ENCODE data around the gene ZBTB14.
A peak's percentile ranks its signal among the peaks of the same experiment; 100 is the strongest.

Gene ZBTB14, protein sequence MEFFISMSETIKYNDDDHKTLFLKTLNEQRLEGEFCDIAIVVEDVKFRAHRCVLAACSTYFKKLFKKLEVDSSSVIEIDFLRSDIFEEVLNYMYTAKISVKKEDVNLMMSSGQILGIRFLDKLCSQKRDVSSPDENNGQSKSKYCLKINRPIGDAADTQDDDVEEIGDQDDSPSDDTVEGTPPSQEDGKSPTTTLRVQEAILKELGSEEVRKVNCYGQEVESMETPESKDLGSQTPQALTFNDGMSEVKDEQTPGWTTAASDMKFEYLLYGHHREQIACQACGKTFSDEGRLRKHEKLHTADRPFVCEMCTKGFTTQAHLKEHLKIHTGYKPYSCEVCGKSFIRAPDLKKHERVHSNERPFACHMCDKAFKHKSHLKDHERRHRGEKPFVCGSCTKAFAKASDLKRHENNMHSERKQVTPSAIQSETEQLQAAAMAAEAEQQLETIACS

DNA sequence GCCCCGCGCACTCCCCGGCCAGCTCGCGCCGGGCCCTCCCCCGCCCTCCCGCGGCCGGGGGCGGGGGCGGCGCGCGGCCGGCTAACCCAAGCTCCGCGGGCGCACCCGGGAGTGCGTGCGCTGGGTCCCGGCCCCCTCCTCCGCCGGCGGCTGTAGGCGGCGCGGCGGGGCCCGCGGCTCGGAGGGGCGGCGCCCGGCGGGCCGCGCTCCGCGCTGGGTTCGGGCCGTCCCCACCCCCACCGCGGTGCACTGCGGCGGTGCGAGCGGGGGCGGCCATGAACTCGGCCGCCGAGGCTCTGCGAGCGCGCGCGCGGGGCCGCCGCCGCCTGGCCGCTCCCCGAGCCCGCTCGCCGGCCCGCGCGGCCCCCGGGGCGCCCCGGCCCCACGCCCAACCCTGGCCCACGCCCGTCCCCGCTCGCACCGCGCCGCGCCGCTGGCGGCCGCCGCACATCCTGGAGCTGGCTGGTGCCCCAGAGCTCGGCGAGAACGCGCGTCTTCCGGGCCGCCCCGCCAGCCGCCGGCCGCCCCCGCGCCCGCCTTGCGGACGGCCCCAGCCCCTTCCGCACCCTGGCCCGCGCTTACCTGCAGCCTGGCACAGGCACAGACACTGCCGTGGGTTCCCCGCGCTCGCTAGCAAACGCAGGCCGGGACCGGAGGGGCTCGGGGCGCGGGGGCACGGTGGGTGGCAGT, at the start of gene ZBTB14:
TSS of gene ZBTB14 (minus strand) at position 496 of the 690 bp plus-strand sequence. CDS start 2,480 bp downstream, outside the sequence.
- DNase-seq: peak; percentile 68 to 70

- no peak for DNase-seq
Observed at GRCh38 chr18:5339202-5339834, 43.8 kb upstream of the ZBTB14 start.

DNA sequence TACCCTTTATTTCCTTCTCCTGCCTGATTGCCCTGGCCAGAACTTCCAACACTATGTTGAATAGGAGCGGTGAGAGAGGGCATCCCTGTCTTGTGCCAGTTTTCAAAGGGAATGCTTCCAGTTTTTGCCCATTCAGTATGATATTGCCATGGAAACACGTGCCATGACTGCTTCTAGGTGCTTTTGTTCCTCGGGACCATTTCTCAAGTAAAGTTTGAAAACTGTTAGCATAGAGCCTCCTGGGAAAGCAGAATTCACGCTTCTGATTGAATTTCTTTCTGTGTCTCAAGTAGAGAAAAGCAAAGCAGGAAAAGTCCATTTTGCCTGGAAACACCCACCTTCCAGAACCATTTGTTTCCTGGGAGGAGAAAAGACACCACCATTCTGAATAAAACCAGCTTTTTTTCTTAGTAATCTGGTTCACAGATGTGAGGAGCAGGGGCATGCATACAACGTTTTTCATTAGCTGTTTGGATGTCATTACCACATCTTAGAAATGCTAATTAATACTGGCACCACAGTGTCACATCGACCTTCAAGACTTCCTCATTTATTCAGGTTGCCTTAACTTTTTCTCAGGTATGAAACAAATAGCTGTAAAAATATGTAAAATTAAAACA, 39.0 kb upstream of the ZBTB14 start:
- DNase-seq: no peak

- DNase-seq: no peak
Observed at GRCh38 chr18:5318061-5318700, 22.7 kb upstream of the ZBTB14 start.

- DNase-seq: no peak
Observed at GRCh38 chr18:5317186-5317585, 21.7 kb upstream of the ZBTB14 start.

GRCh38 chr18:5315838-5316237, 20.3 kb upstream of the ZBTB14 start:
- no peak for DNase-seq

- no peak for DNase-seq
Observed at GRCh38 chr18:5311301-5311989, 15.9 kb upstream of the ZBTB14 start.

- no peak for DNase-seq
Observed at GRCh38 chr18:5309888-5310470, 14.5 kb upstream of the ZBTB14 start.

DNA sequence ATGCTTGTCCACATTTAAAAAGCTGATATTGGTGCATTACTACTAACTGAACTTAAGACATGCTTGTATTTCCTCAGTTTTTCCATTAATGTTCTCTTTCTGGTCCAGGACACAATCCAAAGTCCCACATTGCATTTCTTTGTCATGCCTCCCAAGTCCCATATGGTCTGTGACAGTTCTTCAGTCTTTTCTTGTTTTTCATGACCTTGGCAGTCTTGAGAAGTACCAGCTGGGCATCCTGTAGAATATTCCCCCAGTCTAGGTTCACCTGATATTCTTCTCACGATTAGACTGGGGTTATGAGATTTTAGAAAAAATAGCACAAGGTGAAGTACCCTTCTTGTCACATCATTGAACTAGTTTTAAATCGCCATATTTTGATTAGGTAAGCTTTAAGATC, 10.3 kb upstream of the ZBTB14 start:
- no peak for DNase-seq

- DNase-seq: no peak
Observed at GRCh38 chr18:5304232-5304631, 8.7 kb upstream of the ZBTB14 start.

DNA sequence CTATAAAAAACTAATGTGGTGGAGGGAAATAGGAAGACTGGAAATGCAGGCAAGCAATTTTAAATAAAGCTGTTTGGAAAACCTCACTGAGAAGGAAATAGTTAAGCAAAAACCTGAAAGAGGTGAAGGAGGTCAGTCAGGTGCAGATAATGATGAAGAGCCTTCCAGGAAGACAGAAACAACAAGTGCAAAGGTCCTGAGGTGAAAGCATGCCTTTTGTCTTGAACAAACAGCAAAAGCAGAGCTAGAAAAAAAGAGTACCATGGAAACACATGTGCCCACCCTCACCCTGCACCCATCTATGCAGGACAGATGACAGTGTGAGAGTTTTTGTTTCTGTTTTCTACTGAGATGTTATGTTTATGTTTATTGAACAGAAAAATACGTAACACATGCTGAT, 8.1 kb upstream of the ZBTB14 start:
- DNase-seq: no peak

DNA sequence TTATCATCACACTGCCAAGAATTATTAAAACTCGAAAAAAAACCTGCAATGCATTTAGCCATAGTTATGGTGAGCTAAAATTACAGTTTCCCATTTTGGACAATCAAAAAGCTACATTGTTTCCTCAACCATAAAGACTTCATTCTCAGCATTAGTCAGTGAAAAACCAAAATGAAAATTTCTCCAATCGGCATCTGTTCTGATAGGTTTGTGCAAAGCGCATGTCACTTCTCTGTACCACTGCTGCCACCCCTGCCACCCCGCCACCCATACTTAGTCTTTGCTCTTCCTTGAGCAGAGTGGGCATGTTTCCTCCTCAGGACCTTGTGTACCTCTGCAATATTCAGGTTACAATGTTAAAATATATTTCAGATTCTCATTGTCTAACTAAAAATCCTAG, 7.1 kb upstream of the ZBTB14 start:
- no peak for DNase-seq

GRCh38 chr18:5300476-5301010, 5.0 kb upstream of the ZBTB14 start:
- DNase-seq: no peak

GRCh38 chr18:5298156-5298852, 2.8 kb upstream of the ZBTB14 start:
- no peak for DNase-seq

- no peak for DNase-seq
Observed at GRCh38 chr18:5297597-5297996, 2.1 kb upstream of the ZBTB14 start.

DNA sequence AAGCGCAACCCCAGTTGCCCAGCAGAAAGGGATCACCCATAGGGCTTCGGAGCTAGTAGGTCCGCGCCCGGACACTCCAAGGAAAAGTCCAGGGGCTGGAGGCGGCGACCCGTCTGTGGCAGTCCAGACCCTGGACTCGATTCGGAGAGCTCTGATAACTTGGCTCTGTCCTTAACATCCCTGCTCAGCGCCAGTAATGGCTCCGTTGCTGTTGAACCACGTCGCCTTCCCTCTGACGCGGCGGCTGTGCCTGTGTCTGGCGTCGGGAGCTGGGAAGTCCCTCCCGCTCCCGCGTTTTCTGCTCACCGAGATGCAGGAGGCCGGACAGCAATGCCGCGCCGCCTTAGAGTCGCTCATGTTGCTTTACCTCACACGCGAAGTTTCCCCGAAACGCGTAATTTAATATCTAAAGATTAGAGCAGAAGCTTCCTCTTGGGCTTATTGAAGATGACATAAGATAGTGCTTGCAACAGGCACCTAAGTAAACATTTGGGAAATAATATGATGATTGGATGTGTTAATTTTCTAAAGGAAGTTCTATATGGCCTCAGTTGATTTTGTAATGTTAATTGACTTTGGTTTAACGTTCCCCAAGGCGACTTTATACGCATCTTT, 1.3 kb upstream of the ZBTB14 start:
- peak; percentile 66 to 76 for DNase-seq

- peak; percentile 94 to 95 for DNase-seq
Observed at GRCh38 chr18:5295981-5296705, 617 bp upstream of the ZBTB14 start.

- DNase-seq: peak; percentile 60 to 66
Observed at GRCh38 chr18:5294457-5295230, 882 bp downstream of the ZBTB14 start.

GRCh38 chr18:5294113-5294456, 1.4 kb downstream of the ZBTB14 start:
- DNase-seq: no peak
